DMS153 treated with DMSO at 0.1 percent for 48 hours (cell line): ENCODE measurements around the gene CSKMT.
"Not testable (repeated sequence)": the region's sequence is repeated elsewhere in the genome, so short reads cannot be mapped to it uniquely, and the experiment has no call there.

ENCODE experiments used
- DNase-seq: peaks from one replicate; lab custom pipeline; 2025; ENCODE audit not compliant: unreplicated experiment; lab: John Stamatoyannopoulos, UW

CSKMT gene, protein sequence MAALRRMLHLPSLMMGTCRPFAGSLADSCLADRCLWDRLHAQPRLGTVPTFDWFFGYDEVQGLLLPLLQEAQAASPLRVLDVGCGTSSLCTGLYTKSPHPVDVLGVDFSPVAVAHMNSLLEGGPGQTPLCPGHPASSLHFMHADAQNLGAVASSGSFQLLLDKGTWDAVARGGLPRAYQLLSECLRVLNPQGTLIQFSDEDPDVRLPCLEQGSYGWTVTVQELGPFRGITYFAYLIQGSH

DNA sequence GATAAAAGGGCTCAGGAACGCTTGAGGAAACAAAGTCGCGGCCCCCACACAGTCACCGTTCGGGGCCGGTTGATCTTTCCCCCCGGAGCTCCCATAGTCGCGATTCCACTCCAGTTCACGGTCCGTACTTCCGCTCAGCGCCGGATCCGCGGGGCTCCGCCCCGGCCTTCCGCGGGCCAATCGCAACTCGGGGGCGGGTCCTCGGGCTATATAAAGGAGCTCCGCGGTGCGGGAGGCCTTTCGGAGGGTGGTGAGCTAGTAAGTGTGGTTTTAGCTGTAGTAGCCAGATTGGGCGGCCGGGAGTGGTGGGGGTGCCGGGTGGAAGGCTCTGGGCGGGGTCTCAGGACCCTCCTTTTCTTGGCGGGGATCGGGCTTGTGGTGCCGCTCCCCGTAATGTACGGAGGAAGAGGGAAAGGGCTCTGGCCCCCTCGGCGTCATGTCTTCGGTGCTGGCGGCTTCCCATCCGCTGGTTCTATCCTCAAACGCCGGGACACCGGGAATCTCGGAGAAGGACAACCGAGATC, at the start of gene CSKMT, which contains the start of gene C11orf98:
TSS of gene CSKMT (plus strand) at position 238 of the 524 bp plus-strand sequence. CDS start 568 bp downstream, outside the sequence.
TSS of gene C11orf98 (minus strand) at position 136 of the 524 bp plus-strand sequence. CDS start at position 95, 41 bp downstream.
- peak; percentile 92 for DNase-seq

DNA sequence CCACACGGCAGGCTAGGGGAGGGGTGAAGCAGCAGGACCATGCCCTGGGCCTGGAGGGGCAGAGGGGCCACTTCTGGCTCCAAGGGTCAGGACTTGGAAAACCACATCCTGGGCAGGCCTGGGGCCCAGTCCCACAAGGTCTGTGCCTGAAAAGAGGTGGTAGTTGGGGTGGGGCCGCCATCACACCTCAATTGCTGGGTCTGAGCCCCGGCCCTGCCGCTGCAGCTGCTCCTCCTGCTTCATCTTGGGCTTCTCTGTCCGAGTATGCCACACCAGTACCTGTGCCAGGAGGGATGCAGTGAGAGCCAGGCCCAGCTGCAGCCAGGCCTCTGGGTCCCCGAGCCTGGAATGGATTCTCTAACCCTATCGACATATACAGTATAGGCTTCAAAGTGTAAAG, 49.6 kb upstream of the CSKMT start:
- DNase-seq: no peak

DNA sequence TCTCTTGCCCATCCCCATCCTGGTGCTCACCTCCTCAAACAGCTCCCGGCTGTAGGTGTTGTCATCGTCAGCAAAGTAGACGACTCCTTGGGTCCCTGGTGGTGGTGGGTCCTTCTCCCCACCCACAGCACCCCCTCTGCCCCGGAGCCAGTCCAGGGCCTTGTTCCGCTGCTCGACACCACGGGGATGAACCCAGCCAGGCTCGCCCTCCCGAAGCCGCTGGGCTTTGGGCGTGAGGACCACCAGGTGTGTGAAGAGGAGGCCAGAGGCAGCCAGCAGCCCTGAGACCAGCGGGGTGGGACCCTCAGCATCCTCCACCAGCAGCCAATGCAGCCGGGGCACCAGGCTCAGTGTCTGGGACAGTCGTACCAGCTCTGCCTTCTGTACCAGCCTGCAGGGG, 48.2 kb upstream of the CSKMT start:
- DNase-seq: not testable (repeated sequence)

DNA sequence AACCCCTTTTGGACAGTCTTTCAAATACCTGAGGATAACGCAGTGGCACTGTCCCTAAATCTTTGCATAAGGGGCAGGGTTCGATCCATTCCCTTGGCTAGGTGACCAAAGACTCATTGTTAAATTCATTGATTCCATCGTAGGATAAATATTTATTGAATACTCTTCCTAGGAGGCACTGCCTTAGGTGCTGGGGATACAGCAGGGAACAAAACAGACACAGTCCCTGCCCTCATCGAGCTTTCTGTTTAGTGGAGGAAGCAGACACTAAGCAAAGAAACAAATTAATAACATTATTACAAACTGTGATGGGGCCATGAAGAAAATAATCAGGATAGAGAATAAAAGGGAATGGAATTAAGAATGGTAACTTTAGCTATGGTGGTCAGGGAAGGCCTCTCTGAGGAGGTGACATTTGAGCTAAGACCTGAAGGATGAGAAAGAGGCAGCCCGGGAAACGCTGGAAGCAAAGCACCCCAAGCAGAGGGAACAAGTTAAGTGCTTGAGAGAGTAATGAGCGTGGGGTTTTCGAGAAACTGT, 44.0 kb upstream of the CSKMT start:
- no peak for DNase-seq

DNA sequence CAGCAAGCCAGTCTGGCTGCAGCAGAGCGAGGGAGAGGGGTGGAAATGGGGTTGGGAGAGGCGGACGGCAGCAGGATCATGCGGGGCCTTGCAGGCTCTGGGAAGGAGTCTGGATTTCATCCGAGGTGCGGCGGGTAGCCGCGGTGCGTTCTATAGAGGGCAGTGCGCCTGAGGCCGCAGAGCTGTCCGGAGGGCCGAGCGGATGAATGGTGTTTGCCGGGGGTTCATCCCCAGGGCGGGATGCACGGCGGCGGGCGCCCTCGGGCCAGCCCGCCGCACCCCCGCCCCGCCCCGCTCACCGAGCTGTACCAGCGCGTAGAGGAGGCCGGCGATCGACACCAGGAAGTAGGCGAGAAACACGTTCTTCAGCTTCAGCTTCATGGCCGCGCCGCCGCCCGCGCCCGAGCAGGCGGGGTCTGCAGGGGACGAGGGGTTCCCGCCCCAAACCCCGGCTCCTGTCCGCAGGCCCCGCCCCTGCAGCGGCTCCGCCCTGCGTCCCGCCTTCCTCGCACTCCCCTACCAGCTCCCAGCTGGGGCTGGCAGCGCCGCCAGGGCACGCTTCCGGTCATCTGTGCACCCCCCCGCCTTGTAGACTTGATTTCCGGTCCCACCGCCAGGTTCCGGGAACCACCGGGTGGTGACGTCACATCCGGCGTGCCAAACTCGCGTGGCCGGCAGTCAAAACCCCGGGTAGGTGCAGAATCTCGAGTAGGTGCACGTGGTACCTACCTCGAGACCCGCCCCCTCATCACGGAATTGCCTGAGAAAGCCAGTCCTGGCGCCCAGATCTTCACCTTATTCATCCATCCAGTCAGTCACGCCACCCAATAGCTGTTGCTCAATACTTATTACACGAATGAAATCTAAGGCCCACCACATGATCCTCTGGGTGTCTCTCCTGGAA, 43.3 kb upstream of the CSKMT start, which contains the start of gene B3GAT3:
TSS of gene B3GAT3 (minus strand) at position 420 of the 904 bp plus-strand sequence. CDS start at position 381, 39 bp downstream.
- DNase-seq: peak; percentile 97

DNA sequence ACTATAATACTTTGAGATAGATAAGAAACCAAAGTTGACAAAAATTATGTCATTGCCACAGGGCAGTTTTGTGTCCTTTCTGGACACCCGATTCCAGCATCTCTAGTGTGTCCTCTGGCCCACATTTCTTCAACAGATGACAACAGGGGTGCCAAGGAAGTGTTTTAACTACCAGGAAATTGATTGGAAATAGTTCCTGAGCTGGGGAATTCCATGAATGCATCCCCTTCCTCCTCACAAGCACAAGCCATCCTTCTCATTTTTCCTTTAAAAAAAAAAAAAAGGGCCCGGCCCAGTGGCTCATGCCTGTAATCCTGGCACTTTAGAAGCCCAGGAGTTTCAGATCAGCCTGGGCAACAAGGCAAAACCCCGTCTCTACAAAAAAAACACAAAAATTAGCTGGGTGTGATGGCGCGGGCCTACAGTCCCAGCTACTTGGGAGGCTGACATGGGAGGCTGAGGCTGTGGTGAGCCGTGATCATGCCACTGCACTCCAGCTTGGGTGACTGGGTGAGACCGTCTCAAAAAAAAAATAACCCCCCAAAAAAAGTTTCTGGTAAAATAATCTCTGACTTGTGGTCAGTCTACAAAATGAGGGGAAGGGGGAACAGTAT, 42.5 kb upstream of the CSKMT start:
- no peak for DNase-seq

DNA sequence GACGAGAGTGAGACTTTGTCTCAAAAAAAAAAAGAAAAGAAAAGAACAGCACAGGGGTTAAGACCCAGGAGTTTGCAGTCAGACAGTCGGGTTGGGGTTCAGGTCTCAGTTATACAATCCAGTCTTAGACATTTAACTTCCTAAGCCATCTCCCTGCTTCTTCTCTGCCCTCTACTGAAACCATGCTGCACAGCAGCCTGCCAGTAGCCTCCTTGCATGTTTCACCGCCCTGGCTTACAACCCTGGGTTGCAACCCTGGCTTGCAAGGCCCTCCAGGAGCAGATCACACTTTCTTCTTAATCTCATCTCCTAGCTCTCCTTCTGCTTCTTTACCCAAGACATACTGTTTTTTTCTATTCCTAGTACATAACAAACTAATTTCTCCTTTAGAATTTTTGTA, 37.4 kb upstream of the CSKMT start:
- DNase-seq: no peak

DNA sequence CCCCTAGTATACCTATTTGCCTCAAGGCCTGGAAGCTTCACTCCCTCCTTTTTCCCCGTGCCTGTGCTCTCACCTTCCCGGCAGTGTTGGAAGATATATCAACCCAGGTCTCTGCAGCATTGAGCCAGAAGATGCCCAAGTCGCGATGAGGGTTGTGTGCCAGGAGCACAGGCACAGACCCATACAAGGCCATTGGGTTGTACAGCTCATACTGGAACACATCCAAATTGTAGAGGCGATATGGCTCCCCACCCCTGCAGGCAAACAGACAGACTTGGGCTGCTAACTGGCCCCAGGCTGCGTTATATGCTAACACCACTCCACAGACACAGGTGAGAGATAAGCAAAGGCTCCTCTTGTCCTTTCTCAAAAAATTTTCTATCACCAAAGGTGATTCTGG, 32.6 kb upstream of the CSKMT start:
- DNase-seq: no peak

DNA sequence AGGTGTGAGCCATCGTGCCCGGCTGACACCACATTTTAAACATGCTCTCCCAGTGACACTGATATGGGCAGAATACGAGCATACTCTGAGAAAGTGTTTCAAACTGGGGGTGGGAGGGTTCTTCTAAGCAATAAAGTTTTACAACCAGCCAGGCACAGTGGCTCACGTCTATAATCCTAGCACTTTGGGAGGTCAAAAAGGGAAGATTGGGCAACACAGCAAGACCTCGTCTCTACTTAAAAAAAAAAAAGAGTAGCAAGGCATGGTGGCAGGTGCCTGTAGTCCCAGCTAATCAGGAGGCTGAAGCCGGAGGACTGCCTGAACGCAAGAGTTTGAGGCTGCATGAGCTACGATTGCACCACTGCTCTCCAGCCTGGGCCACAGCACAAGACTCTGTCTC, 20.9 kb upstream of the CSKMT start:
- no peak for DNase-seq

DNA sequence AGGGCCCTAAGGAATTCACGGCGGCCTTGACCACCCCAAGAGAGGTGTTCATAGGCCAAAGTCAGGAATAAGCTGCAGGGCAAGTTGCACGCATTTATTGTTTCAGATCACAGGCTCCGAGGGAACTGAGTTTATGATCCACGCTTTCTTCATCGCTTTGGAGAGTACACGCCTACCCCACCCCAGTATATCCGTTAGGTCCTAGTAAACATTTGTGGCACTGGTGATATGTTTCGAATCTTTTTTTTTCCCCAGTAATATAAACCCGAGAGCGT, 19.5 kb upstream of the CSKMT start:
- DNase-seq: no peak

DNA sequence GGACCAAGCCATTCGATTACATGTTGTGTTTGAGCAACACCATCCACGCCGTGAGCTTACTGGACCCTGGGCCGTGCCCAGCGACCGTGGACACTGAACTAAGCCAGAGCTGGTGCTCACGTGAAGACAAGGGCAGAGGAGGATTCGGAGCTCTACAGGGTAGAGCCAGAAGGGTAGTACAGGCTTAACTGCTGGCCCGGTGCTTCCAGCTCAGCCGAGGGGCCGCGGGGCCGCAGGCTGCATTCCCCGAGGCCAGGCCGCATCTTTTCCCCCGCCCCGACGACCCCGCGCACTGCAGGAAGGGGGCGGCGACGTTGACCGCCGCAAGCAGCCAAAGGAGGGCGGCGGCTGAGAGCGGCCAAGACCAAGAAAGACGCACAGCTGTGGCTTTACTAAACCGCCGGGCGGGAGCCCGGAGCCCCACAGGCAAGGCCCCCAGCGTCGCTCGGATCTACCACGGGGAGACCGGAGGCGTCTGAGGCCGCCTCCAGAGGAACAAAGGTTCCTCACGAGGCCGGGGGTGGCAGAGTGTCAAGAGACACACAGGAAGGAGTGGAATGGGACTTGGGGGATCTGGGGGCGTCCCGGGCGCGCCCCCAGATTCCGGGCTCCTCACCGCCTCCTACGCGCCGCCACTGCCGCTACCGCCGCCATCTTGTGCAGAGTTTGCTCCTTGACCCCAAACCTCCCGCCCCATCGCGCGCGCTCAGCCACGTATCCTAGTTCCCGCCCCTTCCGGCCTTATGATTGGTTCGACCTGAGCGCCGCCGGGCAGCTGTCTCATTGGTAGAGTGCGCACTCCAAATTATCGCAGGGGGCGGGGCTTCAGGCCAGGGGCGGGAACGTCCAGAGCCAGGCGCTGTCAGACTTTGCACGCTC, 18.9 kb upstream of the CSKMT start, which contains the start of gene GANAB:
TSS of gene GANAB (minus strand) at position 668 of the 879 bp plus-strand sequence. CDS start at position 654, 14 bp downstream.
- peak; percentile 91 for DNase-seq

DNA sequence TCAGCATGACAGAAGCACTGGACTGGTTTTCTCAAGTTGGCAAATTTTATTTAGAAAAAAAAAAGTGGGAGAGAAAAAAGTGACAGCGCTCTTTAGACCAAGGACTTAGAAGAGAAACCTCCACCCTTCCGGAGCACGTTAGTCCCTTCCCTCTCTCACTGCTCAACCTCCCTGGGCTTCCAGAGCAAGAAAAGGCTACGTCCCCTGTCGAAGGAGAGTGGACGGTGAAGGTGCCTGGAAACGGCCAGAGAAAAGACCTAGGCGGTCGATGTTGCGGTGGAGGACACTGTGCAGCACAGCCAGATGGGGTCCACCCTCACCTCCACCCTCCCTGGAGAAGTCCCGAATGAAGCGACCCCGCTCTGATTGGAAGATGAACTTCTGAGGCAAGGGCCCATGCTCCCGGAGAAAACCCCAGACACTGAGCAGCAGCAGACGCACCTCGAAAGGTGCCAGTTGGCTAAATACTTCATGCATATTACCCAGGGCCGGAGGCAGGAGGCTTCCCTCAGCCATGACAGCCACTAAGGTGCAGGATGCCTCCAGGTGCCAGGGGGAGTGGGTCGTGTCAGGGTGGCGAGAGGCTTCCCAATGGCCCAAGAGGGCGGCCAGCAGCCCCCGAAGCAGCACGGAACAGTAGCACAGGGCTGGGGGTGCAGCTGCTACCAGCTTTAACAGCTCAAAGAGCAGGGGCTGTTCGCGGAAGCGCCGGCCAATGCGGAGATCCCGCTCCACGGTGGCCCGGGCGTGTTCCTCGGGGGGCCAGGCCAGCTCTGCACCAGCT, 18.1 kb upstream of the CSKMT start:
- DNase-seq: no peak

DNA sequence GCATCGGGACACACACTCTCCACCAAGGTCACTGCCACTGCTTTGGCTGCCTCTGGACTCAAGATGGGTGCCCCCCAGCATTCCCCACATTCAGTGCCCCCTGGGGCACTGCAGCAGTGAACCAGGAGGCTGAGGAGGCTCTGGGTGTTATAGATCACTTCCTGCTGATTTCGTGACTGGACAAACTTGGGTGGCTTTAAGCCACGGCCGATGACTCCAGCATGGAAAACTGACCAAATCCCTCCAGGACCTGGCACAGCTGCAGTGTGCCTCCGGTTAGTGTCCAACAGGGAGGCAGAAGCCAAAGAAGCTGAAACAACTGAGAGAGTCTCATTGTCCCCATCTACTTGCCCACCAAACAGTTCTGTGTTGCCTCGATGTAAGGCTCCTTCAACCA, 17.5 kb upstream of the CSKMT start:
- no peak for DNase-seq

DNA sequence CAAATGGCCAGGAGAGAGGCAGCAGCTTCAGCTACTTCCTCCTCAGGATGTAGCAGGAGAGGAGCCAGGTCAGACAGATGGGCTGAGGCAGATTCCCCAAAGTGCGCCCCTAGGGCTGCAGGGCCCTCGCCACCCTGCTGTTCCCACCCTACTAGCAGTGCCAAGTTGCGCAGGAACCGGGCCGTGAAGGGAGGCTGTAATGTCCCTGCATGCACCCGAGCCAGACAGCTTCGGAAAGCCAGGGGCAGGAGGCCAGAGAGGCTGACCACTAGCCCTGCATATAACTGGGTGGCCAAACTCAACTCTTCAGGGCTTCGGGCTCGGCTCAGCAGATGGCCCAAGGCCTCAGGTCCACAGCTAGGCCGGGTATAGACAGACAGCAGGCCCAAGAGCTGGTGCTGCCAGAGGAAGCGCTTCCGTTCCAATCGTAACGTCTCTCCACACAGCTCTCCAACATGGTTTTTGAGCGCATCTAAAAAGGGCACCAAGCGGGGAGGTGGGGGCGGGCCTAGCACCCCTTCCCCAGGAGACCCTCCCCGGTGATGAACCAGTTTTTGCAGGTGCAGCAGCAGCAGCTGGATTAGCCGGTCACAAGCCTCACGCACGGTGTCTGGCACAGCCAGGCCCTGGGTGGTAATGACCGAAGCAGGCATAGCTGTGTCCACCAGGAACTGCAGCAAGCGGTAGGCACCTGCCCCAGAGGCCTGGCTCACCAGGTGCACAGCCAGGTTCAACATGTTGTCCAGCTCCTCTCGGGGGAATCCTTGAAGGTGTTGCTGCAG, 16.7 kb upstream of the CSKMT start:
- DNase-seq: no peak

DNA sequence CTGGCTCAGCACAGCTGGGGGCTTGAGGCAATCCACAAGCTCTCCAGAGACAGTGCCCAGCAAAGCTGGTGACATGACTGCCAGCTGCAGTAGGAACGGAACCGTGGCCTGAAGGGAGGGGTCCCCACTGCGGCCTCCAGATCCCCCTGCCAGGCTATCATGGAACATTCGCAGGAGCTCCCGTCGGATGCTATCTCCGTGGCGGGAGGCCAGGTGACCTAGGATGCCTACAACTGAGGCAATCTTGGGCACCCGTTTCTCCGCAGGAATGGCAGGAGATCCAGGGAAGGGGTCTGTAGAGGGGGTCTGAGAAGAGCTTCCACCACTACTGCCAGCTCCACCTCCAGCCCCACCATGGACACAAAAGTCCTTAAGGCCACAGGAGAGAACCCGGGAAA, 16.1 kb upstream of the CSKMT start:
- DNase-seq: no peak

DNA sequence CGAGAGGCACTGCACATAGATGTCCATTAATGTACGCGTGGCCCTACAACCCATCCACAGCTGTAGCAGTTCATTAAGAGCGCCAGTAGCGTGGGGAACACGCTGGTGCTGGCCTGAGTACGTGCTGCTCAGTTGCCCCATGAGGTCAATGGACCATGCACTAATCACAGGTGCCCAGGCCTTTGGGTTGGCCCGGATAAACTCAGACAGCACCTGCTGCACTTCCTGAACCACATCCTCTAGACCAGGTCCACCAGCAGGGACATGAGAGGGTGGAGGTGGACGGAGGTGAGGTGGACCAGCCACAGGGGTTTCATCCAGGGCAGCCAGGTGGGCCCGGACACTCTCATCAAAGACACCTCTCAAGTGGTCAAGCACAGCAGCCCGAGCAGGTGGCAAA, 15.6 kb upstream of the CSKMT start:
- no peak for DNase-seq

DNA sequence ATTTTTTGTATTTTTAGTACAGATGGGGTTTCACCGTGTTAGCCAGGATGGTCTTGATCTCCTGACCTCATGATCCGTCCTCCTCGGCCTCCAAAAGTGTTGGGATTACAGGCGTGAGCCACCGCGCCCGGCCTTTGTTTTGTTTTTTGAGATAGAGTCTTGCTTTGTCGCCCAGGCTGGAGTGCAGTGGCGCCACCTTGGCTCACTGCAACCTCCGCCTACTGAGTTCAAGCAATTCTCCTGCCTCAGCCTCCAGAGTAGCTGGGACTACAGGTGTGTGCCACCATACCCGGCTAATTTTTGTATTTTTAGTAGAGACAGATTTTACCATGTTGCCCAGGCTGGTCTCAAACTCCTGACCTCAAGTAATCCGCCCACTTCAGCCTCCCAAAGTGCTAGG, 14.8 kb upstream of the CSKMT start:
- DNase-seq: not testable (repeated sequence)

DNA sequence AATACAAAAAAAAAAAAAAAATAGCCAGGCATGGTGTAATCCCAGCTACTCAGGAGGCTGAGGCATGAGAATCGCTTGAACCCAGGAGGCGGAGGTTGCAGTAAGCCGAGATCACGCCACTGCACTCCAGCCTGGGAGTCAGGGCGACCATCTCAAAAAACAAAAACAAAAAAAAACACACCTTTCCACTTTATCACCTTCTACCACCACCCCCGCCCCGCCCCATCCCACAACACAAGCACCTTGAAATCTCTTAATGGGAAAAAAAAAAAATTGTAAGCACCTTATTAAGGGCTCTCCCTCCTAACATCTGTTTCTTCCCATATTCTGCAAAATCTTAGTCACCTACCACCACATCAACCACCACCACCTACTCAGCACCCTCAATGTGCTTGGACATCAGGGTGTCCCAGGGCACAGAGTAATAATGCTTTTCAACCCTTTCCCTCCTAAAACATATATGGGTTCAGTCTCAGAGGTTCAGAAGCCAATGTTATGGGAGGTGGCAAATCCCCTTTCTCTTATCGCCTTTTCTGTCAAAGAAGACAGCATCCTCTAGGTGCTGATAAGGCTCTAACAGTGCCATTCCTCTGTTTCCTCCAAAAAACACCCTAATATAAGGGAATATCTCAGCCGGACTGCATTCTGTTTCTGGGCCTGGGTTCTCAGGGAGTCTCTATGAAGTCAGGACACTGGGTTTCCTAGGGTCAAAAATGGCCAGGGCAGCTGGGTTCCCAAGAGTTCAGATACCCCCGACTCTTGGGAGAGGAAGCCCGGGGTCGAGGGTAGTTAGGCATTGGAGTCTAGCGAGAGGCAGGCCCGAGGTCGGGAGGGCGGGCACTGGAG, 12.7 kb upstream of the CSKMT start:
- no peak for DNase-seq
